Gastrocnemius medialis (tissue), 4 donors: ENCODE measurements around the gene CLDN20. TPM values are rescaled to one million over a fixed set of nuclear protein-coding genes. Genes with fewer than 3 reads are reported as not detected.

ENCODE experiments used
- ATAC-seq, 2 donors: fragments of 150-250 bp; one replicate each; pipeline ENCODE4 v1.9.1; 2016
- DNase-seq, 2 donors: peaks; one replicate each; pipeline ENCODE4 v3.0.0-alpha.2; 2019
- H3K27ac ChIP-seq, 4 donors: fragments of 200-600 bp; sonication (generic); 1 replicate in 1 of 4; 2 replicates in 3 of 4; pipeline ENCODE4 v1.5.1; 2016 to 2018; ENCODE audit warnings: mild to moderate bottlenecking in 2 of 4, moderate library complexity in 1 of 4
- H3K27me3 ChIP-seq, 3 donors: fragments of 200-600 bp; sonication (generic) in 2 of 3; 1 replicate in 1 of 3; 2 replicates in 2 of 3; pipeline versions ENCODE4 v1.5.1 to v1.6.0; 2016 to 2019; ENCODE audit warnings: mild to moderate bottlenecking in 1 of 3, moderate library complexity in 1 of 3
- H3K36me3 ChIP-seq, 2 donors: fragments of 200-600 bp; sonication (generic) in 1 of 2; one replicate each; pipeline ENCODE4 v1.5.1; 2017 to 2018
- H3K4me1 ChIP-seq, 2 donors: fragments of 200-600 bp; sonication (generic) in 1 of 2; one replicate each; pipeline ENCODE4 v1.5.1; 2016 to 2017; ENCODE audit warnings: mild to moderate bottlenecking in 2 of 2
- H3K4me3 ChIP-seq, 4 donors: fragments of 200-600 bp; sonication (generic) in 3 of 4; 1 replicate in 1 of 4; 2 replicates in 3 of 4; pipeline ENCODE4 v1.5.1; 2016 to 2019; ENCODE audit warnings: mild to moderate bottlenecking in 2 of 4
- H3K9me3 ChIP-seq, 3 donors: fragments of 200-600 bp; sonication (generic) in 2 of 3; 1 replicate in 1 of 3; 2 replicates in 2 of 3; pipeline ENCODE4 v1.5.1; 2016 to 2019
- CTCF ChIP-seq, 5 experiments: fragments of 450-650 bp in 3 of 5; fragments of 200-600 bp in 2 of 5; sonication (generic) in 2 of 5; IDR thresholded peaks in 4 of 5; conservative IDR thresholded peaks in 1 of 5; 1 replicate in 4 of 5; 2 replicates in 1 of 5; pipeline ENCODE4 v1.5.1; 2016 to 2019; ENCODE audit warnings: antibody characterized with exemption in 5 of 5, mild to moderate bottlenecking in 3 of 5, moderate library complexity in 3 of 5
- POLR2A ChIP-seq, 2 donors: fragments of 450-650 bp; IDR thresholded peaks; one replicate each; pipeline ENCODE4 v1.6.1; 2017; ENCODE audit warnings: antibody characterized with exemption in 2 of 2, mild to moderate bottlenecking in 2 of 2, moderate library complexity in 2 of 2
- in situ Hi-C, 4 donors: fragments of 200-750 bp; cut with MboI; loops; one replicate each; pipeline versions ENCODE4 v1.15.0 to v1.8.0; 2017; ENCODE audit warnings: low sequenced_read_pairs in 4 of 4
- intact Hi-C: fragments of 100-400 bp; cut with DNase I; formaldehyde crosslinking; loops from one replicate; pipeline ENCODE4 v1.15.1; 2023; ENCODE audit warnings: low total_unique reads
- total RNA-seq, 4 donors: library from RNA; depleted of rRNA; stranded (reverse); fragments of >200 nt; gene quantifications; one replicate each; pipeline versions ENCODE4 v1.1.0 to v1.2.3, GENCODE V29; 2016

CLDN20 gene
- total RNA-seq, 4 donors from 2014 or later, result not detected

GRCh38 chr6:155272353-155273232 lies 8.8 kb downstream of the CLDN20 start:
- Histone ChIP-seq H3K4me1 (peaks cover 22 to 47% of the 10 kb centered on the region in 2 donors), H3K27me3 (no peaks in the 10 kb centered on the region), H3K4me3 (no peak overlapping the region), H3K9me3 (no peaks in the 10 kb centered on the region), H3K27ac (peak overlapping the region in 3 of 4 donors; percentile 15 to 66 (median 62)), H3K36me3 (no peaks in the 10 kb centered on the region)
- DNase-seq (no peak), ATAC-seq (peak; percentile 24 to 43)
- in situ Hi-C loops, result no loop called here
- intact Hi-C loops, result no loop called here
- TF ChIP-seq CTCF (IDR thresholded peaks at IDR 0.05 in 4 of 5, conservative IDR thresholded peaks at IDR 0.05 in 1 of 5) (no peak), POLR2A (IDR thresholded peaks at IDR 0.05) (no peak)

GRCh38 chr6:155273431-155273830 lies 9.6 kb downstream of the CLDN20 start:
- in situ Hi-C loops, result no loop called here
- peak in 1 of 2 donors; percentile 39 for ATAC-seq
- intact Hi-C loops, result no loop called here

GRCh38 chr6:155274106-155274505 lies 10.3 kb downstream of the CLDN20 start:
- Histone ChIP-seq H3K4me3 (no peak overlapping the region), H3K4me1 (peaks cover 22 to 58% of the 10 kb centered on the region in 2 donors), H3K36me3 (no peaks in the 10 kb centered on the region), H3K27ac (peak overlapping the region in 2 of 4 donors; percentile 62 to 66), H3K27me3 (no peaks in the 10 kb centered on the region), H3K9me3 (no peaks in the 10 kb centered on the region)
- in situ Hi-C loops (no loop called here), intact Hi-C loops (no loop called here)
- no peak for ATAC-seq
- TF ChIP-seq CTCF (IDR thresholded peaks at IDR 0.05 in 4 of 5, conservative IDR thresholded peaks at IDR 0.05 in 1 of 5) (no peak), POLR2A (IDR thresholded peaks at IDR 0.05) (no peak)
- DNase-seq, result no peak

More at GRCh38 chr6:155273431-155273830, 9.6 kb downstream of the CLDN20 start:
- no peak for DNase-seq
- Histone ChIP-seq H3K27ac (peak overlapping the region in 3 of 4 donors; percentile 15 to 66 (median 62)), H3K4me3 (no peak overlapping the region), H3K9me3 (no peaks in the 10 kb centered on the region), H3K36me3 (no peaks in the 10 kb centered on the region), H3K4me1 (peaks cover 22 to 53% of the 10 kb centered on the region in 2 donors), H3K27me3 (no peaks in the 10 kb centered on the region)
- TF ChIP-seq POLR2A (IDR thresholded peaks at IDR 0.05), result no peak
- TF ChIP-seq CTCF (IDR thresholded peaks at IDR 0.05 in 4 of 5, conservative IDR thresholded peaks at IDR 0.05 in 1 of 5), result no peak

- TF ChIP-seq POLR2A (IDR thresholded peaks at IDR 0.05) (no peak), CTCF (IDR thresholded peaks at IDR 0.05 in 4 of 5, conservative IDR thresholded peaks at IDR 0.05 in 1 of 5) (no peak)
- no peak for ATAC-seq
- in situ Hi-C loops, result no loop called here
- Histone ChIP-seq H3K4me1 (peaks cover 22 to 58% of the 10 kb centered on the region in 2 donors), H3K27ac (peak overlapping the region in 2 of 4 donors; percentile 62 to 66), H3K9me3 (no peaks in the 10 kb centered on the region), H3K27me3 (no peaks in the 10 kb centered on the region), H3K36me3 (no peaks in the 10 kb centered on the region), H3K4me3 (no peak overlapping the region)
- DNase-seq, result no peak
- intact Hi-C loops, result no loop called here
Observed at GRCh38 chr6:155274533-155274932, 10.7 kb downstream of the CLDN20 start.
